Lung (tissue), 12 donors: Measurements from ENCODE around the gene EFL1. TPM values are rescaled to one million over a fixed set of nuclear protein-coding genes. Genes with fewer than 3 reads are reported as not detected.
A peak's percentile ranks its signal among the peaks of the same experiment; 100 is the strongest.
"Not testable (repeated sequence)": the region's sequence is repeated elsewhere in the genome, so short reads cannot be mapped to it uniquely, and the experiment has no call there.

Experiments used
- ATAC-seq: fragments of 200-7000 bp; cut with Tn5 transposase; one replicate; pipeline ENCODE4 v1.9.1; 2020; ENCODE audit warnings: moderate number of reproducible peaks; ENCODE audit not compliant: insufficient read depth, low FRiP score
- DNase-seq, 3 donors: peaks; one replicate each; pipeline ENCODE4 v3.0.0-alpha.2; 2013 to 2017
- H3K27ac ChIP-seq, 2 donors: one replicate each; pipeline ENCODE4 v1.5.1; 2013; ENCODE audit warnings: mild to moderate bottlenecking in 2 of 2, moderate library complexity in 2 of 2, control low read depth in 1 of 2, inconsistent platforms in 1 of 2, low read depth in 1 of 2, low read length in 1 of 2
- H3K27me3 ChIP-seq, 3 donors: one replicate each; pipeline ENCODE4 v1.5.1; 2013; ENCODE audit warnings: low read length in 2 of 3; ENCODE audit not compliant: control insufficient read depth in 3 of 3, insufficient read depth in 3 of 3
- H3K36me3 ChIP-seq, 4 donors: one replicate each; pipeline ENCODE4 v1.5.1; 2013; ENCODE audit warnings: low read length in 4 of 4, mild to moderate bottlenecking in 1 of 4, moderate library complexity in 1 of 4; ENCODE audit not compliant: control insufficient read depth in 4 of 4, insufficient read depth in 4 of 4
- H3K4me1 ChIP-seq, 5 donors: one replicate each; pipeline ENCODE4 v1.5.1; 2013; ENCODE audit warnings: low read length in 5 of 5, mild to moderate bottlenecking in 2 of 5, moderate library complexity in 1 of 5; ENCODE audit not compliant: control insufficient read depth in 5 of 5, insufficient read depth in 5 of 5
- H3K4me3 ChIP-seq: one replicate; pipeline ENCODE4 v1.5.1; 2013; ENCODE audit warnings: mild to moderate bottlenecking, control low read depth, moderate library complexity
- H3K9ac ChIP-seq, 2 donors: one replicate each; pipeline ENCODE4 v1.5.1; 2013; ENCODE audit warnings: low read length in 2 of 2, control low read depth in 1 of 2; ENCODE audit not compliant: insufficient read depth in 1 of 2
- H3K9me3 ChIP-seq, 4 donors: one replicate each; pipeline ENCODE4 v1.5.1; 2013; ENCODE audit warnings: low read length in 3 of 4, mild to moderate bottlenecking in 1 of 4, moderate library complexity in 1 of 4; ENCODE audit not compliant: control insufficient read depth in 4 of 4, insufficient read depth in 3 of 4
- CTCF ChIP-seq: IDR thresholded peaks from 2 replicates; pipeline ENCODE4 v1.5.1; 2012; ENCODE audit warnings: mild to moderate bottlenecking; ENCODE audit errors: control extremely low read depth, extremely low read depth
- WGBS, 2 donors: extraction: QIAGEN DNeasy Blood & Tissue Kit; methylation state at CpG; one replicate each; pipeline ENCODE4 v1.1.7; 2013; 5-methylcytosine and 5-hydroxymethylcytosine counted together
- polyA plus RNA-seq, 2 donors: library from polyadenylated mRNA; stranded (reverse); fragments of 200-250 nt; gene quantifications; one replicate each; pipeline ENCODE4 v1.2.1, GENCODE V29; 2013
- total RNA-seq, 2 donors: library from RNA; depleted of rRNA in 1 of 2; stranded (reverse); fragments of >200 nt in 1 of 2; gene quantifications; one replicate each; pipeline ENCODE4 v1.2.1, GENCODE V29; 2014 to 2021
- donor health status: control.
- donor health status: control.
- donor health status: Bipolar disorder and iron deficiency.
- donor health status: healthy.
- donor health status: DM: yes; HTN: yes; CAD: no.

The EFL1 gene
- total and polyA plus RNA-seq, 4 donors = 4.1 to 22.9 (median 11.5) TPM

GRCh38 chr15:82303956-82304777 is 41.6 kb upstream of the EFL1 start:
- no peak overlapping the region for H3K9ac ChIP-seq
- H3K27me3 ChIP-seq = no peaks in the 10 kb centered on the region
- no peaks in the 10 kb centered on the region for H3K4me1 ChIP-seq
- ATAC-seq (no peak), DNase-seq (no peak)
- no peaks in the 10 kb centered on the region for H3K9me3 ChIP-seq
- no peak for TF ChIP-seq CTCF
- no peak overlapping the region for H3K4me3 ChIP-seq
- 94 to 96% methylated on average over 12 of the region's 12 CpGs for WGBS, 2 donors
- no peak overlapping the region for H3K27ac ChIP-seq
- H3K36me3 ChIP-seq = no peaks in the 10 kb centered on the region

DNA sequence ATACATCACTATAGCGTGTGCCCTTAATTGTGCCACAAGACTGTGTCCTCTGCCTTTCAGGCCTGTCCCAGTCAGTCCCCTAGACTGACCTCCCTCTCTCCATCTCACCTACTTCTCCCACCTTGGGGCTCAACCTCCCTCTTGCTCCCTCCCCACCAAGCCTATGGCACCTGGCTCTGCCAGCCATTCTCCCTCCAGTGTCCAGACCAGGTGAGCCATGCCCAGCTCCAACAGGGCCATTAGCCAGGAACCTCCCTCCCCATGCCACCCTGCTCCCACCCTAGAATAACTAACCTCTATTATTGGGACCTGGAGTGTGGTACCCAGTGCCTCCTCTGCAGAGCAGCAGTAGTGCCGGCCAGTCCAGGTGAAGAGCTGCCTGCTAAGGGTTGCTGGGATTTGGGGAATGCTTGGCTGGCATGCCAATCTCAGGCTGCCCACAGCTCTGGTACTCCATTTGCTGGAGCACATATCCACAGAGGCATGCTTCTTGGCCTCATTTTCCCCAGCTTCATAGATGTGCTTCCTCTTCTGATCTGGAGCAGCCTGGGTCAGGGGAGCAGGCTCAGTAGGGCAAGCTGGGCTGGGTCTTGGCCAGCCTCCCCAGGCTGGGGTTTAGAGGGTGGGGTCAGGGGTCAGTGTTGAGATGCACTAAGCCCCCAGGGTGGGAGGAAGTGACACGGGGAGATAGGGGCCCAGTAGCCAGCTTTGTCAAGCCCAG is 38.9 kb upstream of the EFL1 start:
- no peak for TF ChIP-seq CTCF
- H3K27ac ChIP-seq = no peak overlapping the region
- H3K9me3 ChIP-seq = no peaks in the 10 kb centered on the region
- no peaks in the 10 kb centered on the region for H3K4me1 ChIP-seq
- WGBS, 2 donors = 76 to 88% methylated on average over 3 of the region's 3 CpGs
- no peak overlapping the region for H3K4me3 ChIP-seq
- DNase-seq (no peak), ATAC-seq (no peak)
- H3K9ac ChIP-seq = no peak overlapping the region
- no peaks in the 10 kb centered on the region for H3K36me3 ChIP-seq
- H3K27me3 ChIP-seq = peaks cover 0 to 4% (median 0%) of the 10 kb centered on the region in 3 donors

DNA sequence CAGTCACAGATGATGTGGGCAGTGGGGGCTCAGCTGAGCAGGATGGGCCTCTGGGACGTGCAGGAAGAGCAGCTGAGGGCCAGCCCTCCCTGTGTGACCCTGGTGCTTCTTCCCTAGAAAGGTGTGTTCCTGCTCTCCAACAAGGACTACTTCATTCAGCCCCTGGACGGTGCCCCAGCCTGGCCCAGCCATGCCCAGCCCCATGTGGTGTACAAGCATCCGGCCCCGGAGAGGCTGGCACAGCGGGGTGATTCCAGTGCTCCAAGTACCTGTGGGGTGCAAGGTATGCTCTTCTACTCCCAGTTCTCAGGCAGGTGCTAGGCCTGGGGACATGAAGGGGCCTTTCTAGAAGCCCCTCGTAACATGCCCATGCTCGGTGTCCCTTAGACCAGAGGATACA is 38.3 kb upstream of the EFL1 start:
- TF ChIP-seq CTCF = no peak
- no peaks in the 10 kb centered on the region for H3K4me1 ChIP-seq
- no peaks in the 10 kb centered on the region for H3K9me3 ChIP-seq
- WGBS, 2 donors = 91 to 93% methylated on average over 7 of the region's 7 CpGs
- H3K9ac ChIP-seq = no peak overlapping the region
- no peak for ATAC-seq
- peak overlapping the region in 1 of 2 donors; percentile 71 for H3K27ac ChIP-seq
- no peak overlapping the region for H3K4me3 ChIP-seq
- DNase-seq = no peak
- no peaks in the 10 kb centered on the region for H3K36me3 ChIP-seq
- H3K27me3 ChIP-seq = peaks cover 0 to 4% (median 0%) of the 10 kb centered on the region in 3 donors

GRCh38 chr15:82300326-82300725 is 37.8 kb upstream of the EFL1 start:
- H3K9me3 ChIP-seq, ATAC-seq, DNase-seq, H3K4me3 ChIP-seq, H3K9ac ChIP-seq, H3K27me3 ChIP-seq, H3K4me1 ChIP-seq, H3K36me3 ChIP-seq: not testable (repeated sequence)
- 76 to 82% methylated on average over 6 of the region's 6 CpGs for WGBS, 2 donors
- peak overlapping the region in 1 of 2 donors; percentile 71 for H3K27ac ChIP-seq

DNA sequence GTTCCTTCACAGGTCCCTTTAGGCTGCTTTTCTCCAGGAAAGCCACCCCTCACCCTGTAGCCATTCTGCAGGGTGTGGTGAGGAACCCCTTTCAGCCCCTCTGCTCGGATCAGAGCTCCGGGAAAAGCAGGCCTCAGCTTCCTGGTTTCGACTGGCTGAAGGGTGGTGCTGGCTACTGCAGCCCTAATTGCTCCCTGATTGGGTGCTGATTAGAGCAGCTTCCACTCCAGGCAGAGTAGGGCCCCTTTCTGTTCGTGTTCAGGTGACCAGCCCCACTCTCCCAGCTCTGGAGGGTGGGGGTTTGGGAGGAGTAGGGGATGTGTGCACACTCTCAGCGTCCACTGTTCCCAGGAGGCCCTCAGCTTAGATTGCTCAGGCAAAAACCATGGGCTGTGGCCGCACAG is 37.0 kb upstream of the EFL1 start:
- not testable (repeated sequence) for H3K4me3 ChIP-seq, H3K9me3 ChIP-seq, H3K9ac ChIP-seq, H3K36me3 ChIP-seq, H3K27me3 ChIP-seq, ATAC-seq, H3K4me1 ChIP-seq, H3K27ac ChIP-seq
- WGBS, 2 donors = 63 to 74% methylated on average over 3 of the region's 6 CpGs
- DNase-seq = peak in 1 of 3 donors; percentile 10
